Mucosa of gallbladder (tissue), 1 donor: ENCODE results near the gene ZMYND8. TPM values are rescaled to one million over a fixed set of nuclear protein-coding genes. Genes with fewer than 3 reads are reported as not detected.
"Not testable (repeated sequence)": the region's sequence is repeated elsewhere in the genome, so short reads cannot be mapped to it uniquely, and the experiment has no call there.

Experiments used
- DNase-seq: peaks from one replicate; pipeline ENCODE4 v3.0.0-alpha.2; 2020; ENCODE audit warnings: low spot score
- total RNA-seq: library from RNA; stranded (reverse); gene quantifications from one replicate; pipeline ENCODE4 v1.2.1, GENCODE V29; 2021
- donor health status: DM: no; HTN: no; CAD: no.

The ZMYND8 gene
- total RNA-seq, 1 donor from 2014 or later: 55.2 TPM

DNA sequence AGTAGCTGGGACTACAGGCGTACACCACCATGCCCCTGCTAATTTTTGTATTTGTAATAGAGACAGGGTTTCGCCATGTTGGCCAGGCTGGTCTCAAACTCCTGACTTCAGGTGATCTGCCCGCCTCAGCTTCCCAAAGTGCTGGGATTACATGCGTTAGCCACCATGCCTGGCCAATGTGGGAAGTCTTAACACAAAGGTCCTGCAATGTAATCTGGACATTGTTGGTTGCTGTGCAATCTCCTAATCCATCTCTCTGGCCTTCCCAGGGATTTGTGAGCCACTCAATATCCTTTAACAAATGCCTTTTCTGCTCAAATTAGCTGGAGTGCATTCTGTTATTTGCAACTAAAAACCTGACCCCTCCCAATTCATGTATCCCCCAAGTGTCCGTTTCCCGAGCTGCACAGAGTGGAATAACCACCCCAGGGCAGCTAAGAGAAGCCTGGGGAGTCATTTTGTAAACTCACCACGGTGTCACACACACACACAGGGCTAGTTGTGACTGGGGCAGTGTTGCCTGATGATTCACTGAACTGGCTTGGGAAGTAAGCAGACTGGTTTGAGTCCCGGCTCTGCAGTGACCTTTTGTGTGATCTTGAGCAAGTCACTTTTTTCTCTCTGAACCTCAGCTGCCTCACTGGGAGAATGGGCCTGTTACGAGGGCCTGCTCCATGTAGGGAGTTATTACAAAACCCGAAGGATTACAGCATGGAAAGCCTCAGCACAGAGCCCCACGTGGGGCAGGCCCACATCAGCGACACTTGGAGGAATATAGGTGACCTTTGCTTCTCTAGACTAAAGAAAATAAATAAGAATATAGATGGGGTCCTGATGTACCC lies 152.3 kb downstream of the ZMYND8 start:
- no peak for DNase-seq

DNA sequence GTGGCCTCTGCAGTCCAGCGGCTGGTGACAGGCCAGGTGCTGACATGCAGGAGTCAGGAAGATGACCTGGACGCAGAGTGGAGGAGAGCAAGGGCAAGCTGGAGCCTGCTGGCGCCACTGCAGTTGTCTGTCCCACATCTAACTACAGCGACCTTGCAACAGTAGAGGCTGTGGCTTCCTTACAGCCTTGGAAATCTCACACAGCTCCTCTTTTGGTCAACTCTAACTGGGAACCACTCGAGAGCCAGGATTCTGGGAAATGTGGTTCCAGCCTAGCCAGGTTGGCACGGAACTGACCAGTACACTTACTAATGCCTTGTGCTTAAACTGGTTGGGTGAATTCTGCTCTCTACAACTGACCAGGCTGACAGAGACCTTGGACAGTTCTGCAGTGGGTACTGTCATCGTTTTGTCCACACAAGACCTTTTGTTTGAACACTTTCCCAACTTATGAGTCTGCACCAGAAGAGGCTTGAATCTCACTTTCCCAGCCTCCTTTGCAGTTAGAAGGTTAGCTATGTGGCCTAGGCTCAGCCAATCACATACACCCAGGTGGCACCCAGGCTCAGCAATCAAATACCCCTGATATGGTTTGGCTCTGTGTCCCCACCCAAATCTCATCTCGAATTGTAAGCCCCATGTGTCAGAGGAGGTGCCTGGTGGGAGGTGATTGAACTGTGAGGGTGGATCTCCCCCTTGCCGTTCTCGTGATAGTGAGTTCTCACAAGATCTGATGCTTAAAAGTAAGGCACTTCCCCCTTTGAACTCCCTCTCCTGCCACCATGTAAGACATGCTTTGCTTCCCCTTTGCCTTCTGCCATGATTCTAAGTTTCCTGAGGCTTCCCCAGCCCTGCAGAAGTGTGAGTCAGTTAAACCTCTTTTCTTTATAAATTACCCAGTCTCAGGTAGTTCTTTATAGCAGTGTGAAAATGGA lies 153.5 kb downstream of the ZMYND8 start:
- no peak for DNase-seq

DNA sequence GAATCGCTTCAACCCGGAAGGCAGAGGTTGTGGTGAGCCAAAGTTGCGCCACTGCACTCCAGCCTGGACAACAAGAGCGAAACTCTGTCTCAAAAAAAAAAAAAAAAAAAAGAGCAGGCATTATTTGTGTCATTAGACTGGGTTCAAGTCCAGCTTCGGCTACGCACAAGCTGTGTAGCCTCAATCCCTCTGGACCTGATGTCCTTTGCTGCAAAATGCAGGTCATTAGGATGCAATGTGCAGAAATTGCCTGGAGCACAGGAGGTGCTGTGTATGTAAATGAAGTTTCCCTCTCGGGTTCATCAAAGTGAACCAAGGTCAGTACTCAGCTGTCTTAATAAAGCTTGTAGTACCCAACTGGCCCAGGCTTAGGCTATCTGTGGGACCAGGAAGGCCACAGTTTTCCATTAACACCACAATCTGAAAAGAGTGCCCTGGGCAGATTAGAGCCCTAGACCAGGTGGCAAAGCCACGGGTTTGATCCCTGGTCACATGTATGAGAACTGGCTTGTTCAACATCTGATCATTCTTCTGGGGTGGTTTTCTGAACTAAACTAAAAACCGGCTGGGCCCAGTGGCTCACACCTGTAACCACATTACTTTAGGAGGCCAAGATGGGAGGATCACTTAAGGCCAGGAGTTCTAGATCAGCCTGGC lies 155.3 kb downstream of the ZMYND8 start:
- DNase-seq: no peak

DNA sequence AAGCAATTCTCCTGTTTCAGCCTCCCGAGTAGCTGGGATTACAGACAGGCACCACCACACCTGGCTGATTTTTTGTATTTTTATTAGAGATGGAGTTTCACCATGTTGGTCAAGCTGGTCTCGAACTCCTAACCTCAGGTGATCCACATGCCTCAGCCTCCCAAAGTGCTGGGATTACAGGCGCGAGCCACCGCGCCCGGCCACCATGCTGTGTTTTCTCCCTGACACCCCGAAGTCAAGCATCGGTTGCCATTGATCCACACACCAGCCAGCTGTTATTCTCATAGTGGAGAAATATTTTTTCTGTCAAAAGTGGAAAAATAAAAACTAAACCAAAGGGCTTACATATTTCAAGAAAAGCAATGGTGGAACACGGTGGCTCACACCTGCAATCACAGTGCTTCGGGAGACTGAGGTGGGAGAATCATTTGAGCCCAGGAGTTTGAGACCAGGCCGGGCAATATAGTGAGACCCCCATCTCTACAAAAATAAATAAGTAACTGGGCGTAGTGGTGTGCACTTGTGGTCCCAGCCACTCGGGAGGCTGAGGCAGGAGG lies 157.4 kb downstream of the ZMYND8 start:
- DNase-seq: no peak

GRCh38 chr20:47198254-47198671 lies 158.2 kb downstream of the ZMYND8 start:
- DNase-seq: no peak

DNA sequence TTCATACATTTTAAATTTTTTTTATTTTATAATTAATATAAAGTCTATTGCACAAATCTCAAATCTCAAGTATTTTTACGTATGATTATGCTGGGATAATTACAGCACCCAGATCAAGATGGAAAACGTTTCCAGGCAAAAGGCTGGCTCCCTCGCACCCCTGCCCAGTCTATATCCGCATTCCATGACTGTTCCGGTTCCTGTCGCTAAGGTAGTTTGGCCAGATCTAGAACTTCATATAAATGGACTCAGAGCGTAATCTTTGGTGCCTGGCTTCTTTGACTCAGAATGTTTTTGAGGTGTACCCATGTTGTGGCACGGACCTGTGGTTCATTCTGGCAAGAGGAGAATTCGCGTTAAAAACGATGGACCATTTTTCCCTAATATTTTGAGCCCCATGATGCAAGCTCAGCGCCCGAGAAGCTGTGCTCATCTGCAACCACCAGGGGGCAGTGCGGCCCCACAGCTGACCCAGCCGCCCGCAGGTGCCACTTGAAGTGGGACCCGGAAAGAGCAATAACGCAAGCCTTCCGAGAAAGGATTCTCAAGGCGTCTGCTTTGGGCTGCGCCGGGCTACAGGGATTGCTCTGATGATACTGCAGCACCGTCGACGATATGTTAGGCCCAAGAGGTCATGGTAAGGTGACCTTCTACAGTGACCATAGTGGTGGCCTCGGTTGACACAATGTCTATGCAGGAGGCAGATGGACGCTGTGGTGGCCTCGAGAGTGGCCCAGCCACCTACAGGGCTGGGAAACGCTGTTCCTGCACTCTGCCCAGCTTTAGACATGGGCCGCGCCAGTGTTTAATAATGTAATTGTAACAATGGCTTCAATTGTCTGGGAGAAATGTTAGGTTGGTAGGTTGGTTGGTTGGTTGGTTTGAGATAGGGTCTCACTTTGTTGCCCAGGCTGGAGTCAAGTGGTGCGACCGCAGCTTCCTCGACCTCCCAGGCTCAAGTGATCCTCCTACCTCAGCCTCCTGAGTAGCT lies 160.1 kb downstream of the ZMYND8 start:
- peak; percentile 73 for DNase-seq

- DNase-seq: no peak
These were observed 160.9 kb downstream of the ZMYND8 start for GRCh38 chr20:47195573-47195972.

- DNase-seq: no peak
These were observed 164.5 kb downstream of the ZMYND8 start for GRCh38 chr20:47191956-47192355.

- no peak for DNase-seq
These were observed 165.3 kb downstream of the ZMYND8 start for GRCh38 chr20:47191074-47191673.

DNA sequence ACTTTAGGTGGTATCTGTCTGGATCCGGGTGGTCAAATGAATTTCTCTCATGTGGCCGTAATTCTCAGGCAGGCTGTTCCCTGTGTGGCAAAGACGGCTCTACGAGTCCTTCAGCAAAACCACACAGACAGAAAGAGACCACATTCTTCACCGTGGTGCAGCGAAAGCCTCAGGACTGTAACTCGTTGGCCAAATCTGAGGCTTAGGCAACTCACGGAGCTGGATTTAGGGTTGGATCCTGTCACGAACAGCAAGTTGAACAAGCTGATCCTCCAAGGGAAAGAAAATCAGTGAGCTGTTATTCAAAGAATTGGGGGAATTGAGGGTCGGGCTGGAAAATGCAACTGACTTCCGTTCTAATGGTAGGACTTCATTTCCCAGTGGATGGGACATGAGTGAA lies 167.4 kb downstream of the ZMYND8 start:
- DNase-seq: no peak

DNA sequence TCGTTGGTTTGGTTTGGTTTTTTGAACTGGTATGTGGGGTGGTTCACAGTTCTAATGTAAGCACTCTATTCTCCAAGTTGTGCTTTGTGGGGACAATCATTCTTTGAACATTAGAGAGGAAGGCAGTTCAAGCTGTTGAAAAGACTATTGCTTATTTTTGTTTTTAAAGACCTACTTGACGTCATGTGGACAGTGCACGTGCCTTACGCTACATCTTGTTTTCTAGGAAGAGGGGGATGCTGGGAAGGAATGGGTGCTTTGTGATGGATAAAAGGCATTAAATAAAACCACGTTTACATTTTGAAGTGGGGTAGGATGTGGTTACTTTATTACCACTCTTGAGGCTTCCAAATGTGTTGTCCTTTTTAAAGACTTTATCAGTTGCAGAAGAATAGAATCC lies 168.0 kb downstream of the ZMYND8 start:
- no peak for DNase-seq

- no peak for DNase-seq
These were observed 168.9 kb downstream of the ZMYND8 start for GRCh38 chr20:47187450-47188195.

DNA sequence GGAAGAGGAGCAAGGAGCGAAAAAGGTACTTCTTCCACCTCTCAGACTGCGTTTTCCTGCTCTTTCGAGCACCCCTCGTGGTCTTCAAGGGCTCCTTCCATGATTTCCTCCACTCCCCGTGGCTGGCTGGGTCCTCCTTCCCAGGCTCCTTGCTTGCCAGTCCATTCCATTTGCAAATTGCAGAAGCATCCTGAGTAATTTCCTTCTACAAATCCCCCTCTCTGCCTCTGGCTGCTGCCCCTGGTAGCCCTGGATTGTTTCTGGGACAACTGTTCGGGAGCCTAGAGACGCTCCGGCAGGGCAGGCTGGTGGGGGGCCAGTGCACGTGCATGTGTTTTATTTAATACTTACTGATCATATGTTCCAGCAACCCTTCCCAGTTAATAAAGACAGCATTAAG lies 173.1 kb downstream of the ZMYND8 start:
- no peak for DNase-seq

DNA sequence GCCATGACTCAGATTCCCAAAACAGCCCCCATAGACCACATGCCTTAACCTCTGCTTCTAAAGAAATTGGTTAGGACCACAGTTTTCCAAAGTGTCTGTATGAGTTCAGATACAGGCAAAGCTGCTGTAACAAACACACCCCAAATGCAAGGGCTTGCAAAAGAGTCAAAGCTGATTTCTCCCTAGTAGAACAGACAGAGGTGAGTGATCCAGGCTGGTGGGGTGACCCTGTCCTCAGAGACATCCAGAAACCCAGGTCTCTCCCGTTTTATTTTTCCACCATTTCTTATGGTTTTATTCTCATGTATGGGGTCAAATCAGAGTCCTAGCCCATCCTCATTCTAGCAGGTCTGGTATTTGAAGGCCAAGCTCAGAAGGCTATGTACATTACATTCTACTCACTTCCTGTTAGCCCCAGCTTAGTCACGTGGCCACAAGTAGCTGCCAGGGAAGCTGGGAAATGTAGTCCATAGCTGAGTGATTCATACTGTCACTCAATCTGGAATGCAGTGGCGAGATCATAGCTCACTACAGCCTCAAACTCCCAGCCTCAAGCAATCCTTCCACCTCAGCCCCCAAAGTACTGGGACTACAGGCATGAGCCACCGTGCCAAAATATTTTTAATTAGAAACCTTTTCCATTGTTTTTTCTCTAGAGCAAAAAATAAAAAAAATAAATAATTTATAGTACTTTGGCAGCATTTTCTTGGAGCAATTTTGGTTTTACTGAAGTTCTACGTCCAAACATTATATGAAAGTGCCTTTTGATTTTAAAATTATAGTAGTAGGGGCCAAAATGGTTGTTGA lies 175.2 kb downstream of the ZMYND8 start:
- peak; percentile 38 for DNase-seq

DNA sequence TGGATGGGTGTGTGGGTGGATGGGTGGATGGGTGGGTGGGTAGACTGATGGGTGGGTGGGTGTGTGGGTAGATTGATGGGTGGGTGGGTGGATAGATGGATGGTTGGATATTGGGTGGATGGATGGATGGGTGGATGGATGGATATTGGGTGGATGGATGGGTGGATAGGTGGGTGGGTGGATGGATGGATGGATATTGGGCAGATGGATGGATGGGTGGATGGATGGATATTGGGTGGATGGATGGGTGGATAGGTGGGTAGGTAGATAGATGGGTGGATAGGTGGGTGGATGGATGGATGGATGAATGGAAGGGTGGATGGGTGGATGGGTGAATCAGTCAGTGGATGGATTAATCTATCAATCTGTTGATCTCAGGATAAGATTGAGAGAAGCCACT lies 177.2 kb downstream of the ZMYND8 start:
- no peak for DNase-seq

DNA sequence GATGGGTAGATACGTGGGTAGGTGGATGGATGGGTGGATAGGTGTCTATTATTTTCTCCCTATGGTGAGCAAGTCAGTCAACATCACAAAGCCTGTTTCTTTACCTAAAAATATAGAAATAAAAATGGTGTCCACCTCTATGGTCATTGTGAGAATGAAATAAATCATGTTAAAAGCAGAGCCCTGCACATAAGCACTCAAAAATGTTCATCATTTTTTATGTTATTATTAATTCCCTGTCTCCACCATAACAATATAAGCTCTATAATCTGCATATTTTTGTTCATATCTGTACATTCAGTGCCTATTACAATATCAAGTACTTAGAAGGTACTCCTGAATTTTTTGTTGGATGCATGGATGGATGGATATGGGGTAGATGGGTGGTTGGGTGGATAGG lies 177.6 kb downstream of the ZMYND8 start:
- DNase-seq: no peak

DNA sequence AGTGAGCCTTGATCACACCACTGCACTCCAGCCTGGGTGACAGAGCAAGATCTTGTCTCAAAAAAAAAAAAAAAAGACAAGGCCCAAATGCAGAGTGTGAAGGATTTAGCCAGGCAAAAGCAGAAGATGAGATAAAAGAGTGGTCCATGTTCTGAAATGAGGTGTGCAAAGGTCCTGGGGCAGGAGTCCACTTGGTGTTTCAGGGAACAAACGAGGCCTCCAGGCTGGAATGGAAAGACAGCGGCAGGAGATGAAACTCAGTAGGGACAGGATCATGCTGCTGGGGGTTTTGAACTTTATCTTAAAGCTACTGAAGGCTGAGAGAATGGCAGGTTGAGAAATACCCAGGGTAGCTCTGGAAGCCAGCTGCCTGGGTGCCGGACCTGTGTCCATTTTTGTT lies 178.2 kb downstream of the ZMYND8 start:
- no peak for DNase-seq

DNA sequence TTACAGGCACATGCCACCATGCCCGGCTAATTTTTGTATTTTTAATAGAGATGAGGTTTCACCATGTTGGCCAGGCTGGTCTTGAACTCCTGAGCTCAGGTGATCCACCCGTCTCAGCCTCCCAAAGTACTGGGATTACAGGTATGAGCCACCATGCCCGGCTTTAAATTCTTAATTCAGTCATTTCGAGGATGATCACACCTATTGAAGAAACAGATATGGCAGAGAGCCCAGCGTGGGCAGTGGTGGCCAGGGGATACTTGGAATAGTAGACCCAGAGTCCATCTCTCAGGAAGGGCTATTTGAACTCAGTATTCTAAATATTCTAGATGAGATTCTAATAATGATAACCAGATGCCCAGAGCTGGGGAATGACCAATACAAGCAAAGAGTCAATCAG lies 180.3 kb downstream of the ZMYND8 start:
- not testable (repeated sequence) for DNase-seq

DNA sequence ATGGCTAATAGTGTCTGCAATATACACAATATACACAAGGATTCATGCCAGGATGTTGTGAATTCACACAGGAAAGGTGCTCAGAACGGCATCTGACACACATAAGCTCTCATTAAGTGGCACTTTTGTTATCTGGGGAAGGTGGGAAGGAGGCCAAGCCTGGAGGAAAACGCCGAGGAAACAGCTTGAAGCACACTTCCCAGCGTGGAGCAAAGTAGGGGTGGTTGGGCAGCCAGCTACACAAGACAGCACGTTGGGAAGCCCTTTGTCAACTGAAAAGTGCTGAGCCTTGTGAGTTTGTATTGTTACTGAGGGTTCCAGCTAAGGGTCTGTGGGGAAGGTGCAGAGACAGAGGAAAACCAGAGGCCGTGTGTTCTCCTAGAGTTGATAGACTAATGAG lies 181.0 kb downstream of the ZMYND8 start:
- DNase-seq: no peak
